IPS-18a (cell line): ENCODE measurements around the gene PMEPA1.

Experiments
- H3K27ac ChIP-seq: one replicate; pipeline ENCODE4 v1.5.1; 2013; ENCODE audit warnings: low read length
- H3K27me3 ChIP-seq: one replicate; pipeline ENCODE4 v1.6.1; 2013; ENCODE audit warnings: mild to moderate bottlenecking, low read length; ENCODE audit not compliant: control insufficient read depth, insufficient read depth
- H3K36me3 ChIP-seq: one replicate; pipeline ENCODE4 v1.6.1; 2013; ENCODE audit warnings: low read depth, low read length; ENCODE audit not compliant: control insufficient read depth
- H3K4me1 ChIP-seq: one replicate; pipeline ENCODE4 v1.6.1; 2013; ENCODE audit warnings: low read depth, low read length; ENCODE audit not compliant: control insufficient read depth
- H3K4me3 ChIP-seq: one replicate; pipeline ENCODE4 v1.5.1; 2013; ENCODE audit warnings: low read length
- H3K9ac ChIP-seq: one replicate; pipeline ENCODE4 v1.6.1; 2013; ENCODE audit warnings: mild to moderate bottlenecking, low read length, moderate library complexity
- H3K9me3 ChIP-seq: one replicate; pipeline ENCODE4 v1.6.1; 2013; ENCODE audit warnings: low read depth, low read length; ENCODE audit not compliant: control insufficient read depth

Gene PMEPA1

DNA sequence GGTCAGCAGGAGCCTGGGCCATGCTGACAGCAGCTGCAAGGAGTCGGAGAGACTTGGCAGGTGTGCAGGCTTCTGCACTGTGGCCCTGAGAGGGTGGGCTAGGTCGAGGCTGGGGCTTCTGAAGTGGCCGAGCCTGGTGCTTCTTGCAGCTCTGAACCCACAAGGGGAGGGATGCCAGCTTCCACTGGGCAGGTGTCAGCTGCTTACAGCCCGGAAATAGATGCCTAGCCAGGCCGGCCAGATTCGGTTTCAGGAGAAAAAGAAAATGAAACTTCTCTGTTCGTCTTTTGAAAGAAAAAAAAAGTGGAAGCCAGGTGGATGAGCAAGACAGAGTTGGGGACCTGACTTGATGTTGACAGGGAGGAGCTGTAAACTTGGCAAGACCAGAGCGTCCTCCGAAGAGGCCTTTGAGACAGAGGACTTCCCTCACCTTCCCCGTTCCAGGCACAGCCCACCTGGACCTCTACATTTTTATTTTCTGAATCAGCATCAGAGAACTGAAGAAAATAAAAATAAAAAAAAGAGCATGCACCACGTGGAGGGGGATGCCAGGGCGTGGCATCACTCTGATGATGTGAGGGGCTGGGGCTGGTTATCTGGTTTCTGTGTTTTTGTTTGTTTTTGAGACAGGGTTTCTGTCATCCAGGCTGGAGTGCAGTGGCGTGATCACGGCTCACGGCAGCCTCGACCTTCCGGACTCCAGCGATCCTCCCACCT, 89.4 kb downstream of the PMEPA1 start, which contains the start of gene ZBP1:
TSS of gene ZBP1 (minus strand) at position 153 of the 717 bp plus-strand sequence. CDS start at position 22, 131 bp downstream.
- H3K27me3 ChIP-seq = no peaks in the 10 kb centered on the region
- H3K36me3 ChIP-seq = no peaks in the 10 kb centered on the region
- H3K9ac ChIP-seq = no peak within 1 kb of the TSS
- no peak within 1 kb of the TSS for H3K27ac ChIP-seq
- no peaks in the 10 kb centered on the region for H3K4me1 ChIP-seq
- no peak within 1 kb of the TSS for H3K4me3 ChIP-seq
- no peaks in the 10 kb centered on the region for H3K9me3 ChIP-seq

DNA sequence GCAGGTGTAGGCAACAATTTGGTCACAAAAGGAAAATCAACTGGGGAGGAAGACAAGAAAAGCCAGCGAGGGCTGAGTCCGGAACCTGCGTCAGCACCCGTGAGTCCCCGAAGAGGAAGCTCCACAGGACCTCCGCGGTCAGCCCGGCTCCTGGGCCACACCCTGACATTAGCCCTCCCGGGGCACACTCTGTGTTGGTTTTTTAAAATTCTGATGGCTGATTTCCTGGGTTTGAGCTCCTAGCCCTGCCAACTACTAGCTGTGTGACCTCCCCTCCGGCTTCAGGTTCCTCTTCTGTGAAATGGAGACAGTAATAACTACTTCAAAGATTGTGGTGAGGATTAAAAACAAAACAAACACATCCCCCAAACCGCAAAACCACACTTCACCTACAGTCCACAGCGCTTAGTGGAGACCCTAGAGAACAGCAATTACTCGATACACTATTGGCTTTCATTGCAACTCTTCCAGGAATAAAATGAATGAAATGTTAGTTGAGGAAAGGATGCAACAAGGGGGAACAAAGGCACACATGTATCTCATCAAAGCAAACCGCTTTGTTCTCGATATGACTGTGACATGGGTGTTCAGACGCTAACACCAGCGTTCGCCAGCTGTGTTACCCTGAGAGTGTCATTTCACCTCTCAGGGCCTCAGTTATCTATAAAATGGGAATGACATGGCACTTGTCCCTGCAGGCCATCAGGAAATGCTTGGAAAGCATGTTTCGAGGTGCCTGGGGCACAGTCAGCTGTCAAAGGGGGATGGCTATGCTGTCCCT, 90.6 kb downstream of the PMEPA1 start:
- Histone ChIP-seq H3K4me3 (no peak overlapping the region), H3K27ac (no peak overlapping the region), H3K27me3 (no peaks in the 10 kb centered on the region), H3K36me3 (no peaks in the 10 kb centered on the region), H3K9me3 (no peaks in the 10 kb centered on the region), H3K4me1 (no peaks in the 10 kb centered on the region), H3K9ac (no peak overlapping the region)

DNA sequence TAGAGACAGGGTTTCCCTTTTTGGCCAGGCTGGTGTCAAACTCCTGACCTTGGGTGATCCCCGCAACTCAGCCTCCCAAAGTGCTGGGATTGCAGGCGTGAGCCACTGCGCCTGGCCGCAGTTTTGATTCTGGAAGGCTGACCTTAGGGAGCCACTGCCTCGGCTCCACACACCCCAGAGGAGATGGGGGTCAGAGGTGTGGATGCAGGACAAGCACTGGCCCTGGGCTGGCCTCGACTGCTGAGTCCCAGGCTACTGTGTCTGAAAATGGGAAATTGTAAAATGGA, 91.1 kb downstream of the PMEPA1 start:
- Histone ChIP-seq H3K9me3 (no peaks in the 10 kb centered on the region), H3K27me3 (no peaks in the 10 kb centered on the region), H3K36me3 (no peaks in the 10 kb centered on the region), H3K9ac (no peak overlapping the region), H3K4me3 (no peak overlapping the region), H3K4me1 (no peaks in the 10 kb centered on the region), H3K27ac (no peak overlapping the region)

DNA sequence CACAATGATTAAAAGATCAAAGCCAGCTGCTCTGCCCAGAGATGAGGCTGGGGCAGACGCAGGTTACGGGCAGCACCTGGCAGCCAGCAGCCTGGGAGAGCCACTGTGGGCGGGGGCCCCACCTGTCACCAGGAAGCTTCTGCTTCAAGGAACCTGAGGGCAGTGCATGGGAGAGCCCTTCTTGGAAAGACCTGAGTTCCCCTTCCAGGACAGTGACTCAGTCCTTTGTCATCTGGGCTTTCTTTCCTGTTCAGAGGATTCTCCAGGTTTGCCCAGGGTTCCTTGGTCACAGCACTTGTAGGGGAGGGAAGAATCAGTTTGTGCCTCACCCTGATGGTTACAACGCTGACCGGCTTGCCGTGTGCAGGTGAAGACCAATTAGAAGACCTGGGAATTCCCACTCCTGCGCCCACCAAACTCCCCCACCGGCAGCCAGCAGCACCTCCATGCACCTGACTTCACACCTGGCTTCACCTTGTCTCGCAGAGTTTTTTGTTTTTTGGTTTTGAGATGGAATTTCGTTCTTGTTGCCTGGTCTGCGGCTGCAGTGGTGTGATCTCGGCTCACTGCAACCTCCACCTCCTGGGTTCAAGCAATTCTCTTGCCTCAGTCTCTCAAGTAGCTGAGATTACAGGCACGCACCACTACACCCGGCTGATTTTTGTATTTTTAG, 91.6 kb downstream of the PMEPA1 start:
- H3K9me3 ChIP-seq = no peaks in the 10 kb centered on the region
- H3K4me3 ChIP-seq = no peak overlapping the region
- H3K9ac ChIP-seq = no peak overlapping the region
- no peaks in the 10 kb centered on the region for H3K27me3 ChIP-seq
- no peak overlapping the region for H3K27ac ChIP-seq
- H3K4me1 ChIP-seq = no peaks in the 10 kb centered on the region
- no peaks in the 10 kb centered on the region for H3K36me3 ChIP-seq

DNA sequence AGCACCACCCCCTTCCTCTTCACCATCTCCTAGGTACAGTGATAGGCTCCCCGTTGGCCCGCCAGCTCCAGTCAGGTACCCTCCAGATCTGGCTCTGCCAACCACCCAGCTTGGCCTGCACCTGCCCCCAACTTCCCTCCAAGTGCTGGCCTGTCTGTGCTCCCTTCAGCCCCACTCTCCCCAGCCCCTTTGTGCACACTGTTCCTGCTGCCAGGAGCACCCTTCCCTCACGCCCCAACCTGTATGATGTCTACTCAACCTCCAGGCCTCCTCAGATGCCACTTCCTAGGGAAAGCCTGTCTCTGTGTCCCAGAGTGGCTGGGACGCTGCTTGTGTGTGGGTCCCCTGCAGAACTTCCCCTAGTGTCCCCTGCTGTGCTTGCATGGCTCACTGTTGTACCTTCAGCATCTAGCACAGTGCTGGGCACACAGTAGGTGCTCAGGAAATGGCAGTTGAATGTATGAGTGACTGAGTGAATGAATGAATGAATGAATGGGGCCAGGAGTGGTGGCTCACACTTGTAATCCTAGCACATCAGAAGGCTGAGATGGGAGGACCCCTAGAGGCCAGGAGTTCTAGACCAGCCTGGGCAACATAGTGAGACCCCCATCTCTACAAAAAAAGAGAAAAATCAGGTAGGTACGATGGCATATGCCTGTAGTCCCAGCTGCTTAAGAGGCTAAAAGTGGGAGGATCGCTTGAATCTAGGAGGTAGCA, 92.6 kb downstream of the PMEPA1 start:
- no peak overlapping the region for H3K4me3 ChIP-seq
- H3K27me3 ChIP-seq = no peaks in the 10 kb centered on the region
- no peaks in the 10 kb centered on the region for H3K4me1 ChIP-seq
- no peak overlapping the region for H3K27ac ChIP-seq
- H3K9me3 ChIP-seq = no peaks in the 10 kb centered on the region
- no peaks in the 10 kb centered on the region for H3K36me3 ChIP-seq
- no peak overlapping the region for H3K9ac ChIP-seq

DNA sequence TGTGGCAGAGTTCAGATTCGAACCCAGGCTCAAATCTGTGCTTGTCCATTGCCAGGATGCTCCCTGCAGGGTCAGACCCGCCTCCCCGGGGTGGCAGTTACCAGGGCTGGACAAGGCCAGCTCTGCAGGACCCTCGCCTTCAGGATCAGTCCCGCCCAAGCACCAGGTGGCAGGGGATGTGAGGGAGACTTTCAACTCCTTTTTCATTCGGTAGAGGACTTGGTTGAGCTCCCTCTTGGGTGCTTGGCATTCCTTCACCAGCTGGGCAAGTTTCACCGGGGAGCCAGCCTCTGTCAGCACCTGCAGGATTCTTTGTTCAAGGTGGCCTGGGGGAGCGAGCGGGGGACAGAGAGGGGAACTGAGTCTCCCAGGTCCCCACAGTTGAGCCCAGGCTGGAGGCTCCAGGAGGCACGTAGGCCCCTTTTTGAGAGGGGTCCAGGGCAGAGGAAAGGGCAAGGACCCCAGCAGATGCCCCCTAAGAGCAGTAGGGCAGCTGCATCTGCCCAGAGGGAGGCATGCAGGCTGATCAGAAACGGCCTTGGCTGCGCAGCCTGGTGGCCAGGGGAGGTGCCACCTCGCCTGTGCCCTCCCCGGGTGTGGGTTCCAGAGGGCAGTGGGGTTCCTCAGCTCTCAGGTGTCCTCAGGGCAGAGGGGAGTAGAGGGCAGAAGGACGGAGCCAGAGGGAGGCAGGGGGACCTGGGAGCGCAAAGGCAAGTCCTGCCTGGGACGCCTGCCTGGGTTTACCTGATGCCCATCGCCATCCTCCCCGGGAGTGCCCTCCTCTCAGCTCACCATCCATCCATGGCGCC, 93.5 kb downstream of the PMEPA1 start:
- no peak overlapping the region for H3K27ac ChIP-seq
- H3K4me1 ChIP-seq = no peaks in the 10 kb centered on the region
- no peaks in the 10 kb centered on the region for H3K36me3 ChIP-seq
- no peak overlapping the region for H3K4me3 ChIP-seq
- H3K27me3 ChIP-seq = no peaks in the 10 kb centered on the region
- H3K9ac ChIP-seq = no peak overlapping the region
- H3K9me3 ChIP-seq = no peaks in the 10 kb centered on the region

DNA sequence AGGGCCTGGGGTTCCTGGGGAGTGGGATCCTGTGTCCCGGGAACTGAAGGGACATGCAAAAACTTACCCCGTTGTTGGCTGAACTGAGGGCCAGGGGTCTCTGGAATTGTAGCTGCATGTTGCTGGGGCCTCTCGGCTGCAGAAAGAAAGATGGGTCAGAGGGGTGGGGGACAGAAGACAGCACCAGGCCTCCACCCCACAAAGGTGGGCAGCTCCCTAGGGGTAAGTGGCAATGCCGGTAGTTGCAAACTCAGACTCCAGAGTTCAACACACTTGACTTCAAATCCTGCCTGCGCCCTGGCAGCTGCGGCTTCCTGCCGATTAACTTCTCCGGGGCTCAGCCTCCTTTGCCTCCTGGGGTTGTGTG, 94.4 kb downstream of the PMEPA1 start:
- no peak overlapping the region for H3K27ac ChIP-seq
- H3K4me1 ChIP-seq = no peaks in the 10 kb centered on the region
- H3K36me3 ChIP-seq = no peaks in the 10 kb centered on the region
- H3K27me3 ChIP-seq = no peaks in the 10 kb centered on the region
- H3K4me3 ChIP-seq = no peak overlapping the region
- no peak overlapping the region for H3K9ac ChIP-seq
- no peaks in the 10 kb centered on the region for H3K9me3 ChIP-seq

DNA sequence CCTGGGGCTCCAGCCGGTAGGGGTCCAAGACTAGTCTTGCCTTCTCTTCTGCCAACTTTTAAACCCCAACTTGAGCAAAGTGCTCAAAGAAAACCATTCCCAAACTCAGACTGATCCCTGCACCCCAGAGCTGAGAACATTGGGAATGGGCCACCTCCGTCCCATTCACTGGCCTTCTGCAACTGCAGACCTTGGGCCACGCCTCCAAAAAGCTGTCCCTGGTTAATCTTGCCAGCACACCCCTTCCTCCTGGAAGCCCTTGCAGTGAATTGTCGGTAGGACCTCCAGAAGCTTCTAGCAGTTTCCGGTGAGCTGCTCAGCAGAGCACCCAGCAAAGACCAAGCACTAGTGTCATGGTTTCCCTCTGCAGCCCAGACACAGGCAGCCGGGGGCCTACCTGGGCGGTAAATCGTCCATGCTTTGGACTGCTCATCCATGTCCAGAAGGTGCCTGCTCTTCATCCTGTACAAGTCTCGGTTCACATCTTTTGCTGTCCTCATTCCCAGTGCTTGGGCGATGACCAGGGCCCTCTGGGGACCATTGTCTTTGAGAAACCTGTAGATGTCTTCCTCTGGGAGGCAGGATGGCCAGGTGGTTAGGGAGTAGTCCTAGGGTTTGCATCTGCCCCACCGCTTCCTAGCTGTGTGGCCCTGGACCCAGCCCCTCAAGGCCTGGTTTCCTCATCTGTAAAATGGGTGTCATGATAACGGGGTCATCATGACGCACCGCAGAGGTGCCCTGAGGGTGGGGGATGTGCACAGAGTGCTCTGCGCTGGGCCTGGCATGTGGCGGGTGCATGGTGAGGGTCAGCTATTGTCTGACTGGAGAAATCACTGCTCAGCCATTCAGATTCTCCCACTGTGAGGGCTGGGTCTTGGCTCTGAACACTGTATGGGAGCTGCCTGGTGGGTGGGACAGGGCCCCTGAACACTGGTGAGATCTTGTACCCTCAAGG, 95.0 kb downstream of the PMEPA1 start:
- no peak overlapping the region for H3K9ac ChIP-seq
- H3K27me3 ChIP-seq = no peaks in the 10 kb centered on the region
- no peak overlapping the region for H3K4me3 ChIP-seq
- H3K36me3 ChIP-seq = no peaks in the 10 kb centered on the region
- H3K27ac ChIP-seq = no peak overlapping the region
- H3K9me3 ChIP-seq = no peaks in the 10 kb centered on the region
- no peaks in the 10 kb centered on the region for H3K4me1 ChIP-seq

DNA sequence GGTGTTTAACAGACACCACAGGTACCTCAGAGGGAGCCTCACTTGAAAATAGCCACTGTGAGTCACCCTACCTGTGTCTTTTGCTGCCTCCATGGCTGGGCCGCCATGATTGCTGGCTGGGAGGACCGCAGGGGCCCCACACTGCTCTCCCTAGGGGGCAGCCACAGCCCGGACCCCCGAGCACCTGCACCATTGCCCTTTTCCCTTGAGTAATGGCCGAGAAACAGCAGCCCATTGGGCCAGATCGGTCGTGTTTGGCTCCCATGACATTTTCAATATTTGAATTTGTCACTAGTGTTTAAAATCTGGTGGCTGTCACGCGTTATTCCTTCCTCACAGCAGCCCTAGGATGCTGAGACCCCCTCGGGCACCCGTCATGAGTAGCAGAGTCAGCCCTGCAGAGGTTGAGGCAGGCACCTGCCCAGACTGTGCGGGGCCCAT, 96.3 kb downstream of the PMEPA1 start:
- no peak overlapping the region for H3K9ac ChIP-seq
- H3K27me3 ChIP-seq = no peaks in the 10 kb centered on the region
- H3K4me3 ChIP-seq = no peak overlapping the region
- H3K36me3 ChIP-seq = no peaks in the 10 kb centered on the region
- H3K9me3 ChIP-seq = no peaks in the 10 kb centered on the region
- H3K27ac ChIP-seq = no peak overlapping the region
- no peaks in the 10 kb centered on the region for H3K4me1 ChIP-seq

DNA sequence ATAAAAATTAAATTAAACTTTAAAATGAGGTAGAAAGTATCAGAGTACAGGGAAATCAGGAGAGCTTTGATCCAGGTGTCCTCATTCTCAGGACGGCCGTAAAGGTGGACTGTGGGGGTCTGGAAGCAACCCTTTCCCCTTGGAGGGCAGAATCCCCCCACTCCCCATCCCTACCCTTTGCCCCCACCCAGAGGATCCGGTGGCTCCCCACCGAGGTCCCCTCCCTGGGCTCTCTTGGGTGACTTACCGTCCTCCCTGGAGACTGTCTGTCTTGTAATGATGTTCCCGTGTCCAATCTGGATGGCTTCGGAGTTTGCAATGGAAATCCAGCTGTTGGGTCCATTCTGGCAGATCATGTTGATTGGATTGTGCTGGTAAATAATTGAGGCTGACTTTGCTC, 96.9 kb downstream of the PMEPA1 start:
- Histone ChIP-seq H3K4me1 (no peaks in the 10 kb centered on the region), H3K36me3 (no peaks in the 10 kb centered on the region)

More for the DNA sequence above, 96.9 kb downstream of the PMEPA1 start:
- no peaks in the 10 kb centered on the region for H3K27me3 ChIP-seq
- no peak overlapping the region for H3K9ac ChIP-seq
- H3K4me3 ChIP-seq = no peak overlapping the region
- H3K9me3 ChIP-seq = no peaks in the 10 kb centered on the region
- no peak overlapping the region for H3K27ac ChIP-seq
